H9 (cell line): ENCODE data around the gene BORCS6. TPM values are rescaled to one million over a fixed set of nuclear protein-coding genes. Genes with fewer than 3 reads are reported as not detected.
A peak's percentile ranks its signal among the peaks of the same experiment; 100 is the strongest.

Source experiments
- DNase-seq: peaks from one replicate; pipeline ENCODE4 v3.0.0-alpha.2; 2017
- H2AFZ ChIP-seq: one replicate; pipeline ENCODE4 v1.6.1; 2013; ENCODE audit warnings: mild to moderate bottlenecking, low read length, control low read depth, moderate library complexity
- H2AK5ac ChIP-seq: 2 replicates; pipeline ENCODE4 v1.6.1; 2013; ENCODE audit warnings: low read length, control low read depth, mixed read lengths; ENCODE audit not compliant: insufficient read length
- H2BK120ac ChIP-seq: one replicate; pipeline ENCODE4 v1.6.1; 2013; ENCODE audit warnings: low read depth, mild to moderate bottlenecking, low read length, control low read depth, inconsistent platforms; ENCODE audit not compliant: poor library complexity, severe bottlenecking
- H2BK12ac ChIP-seq: 2 replicates; pipeline ENCODE4 v1.6.1; 2013; ENCODE audit warnings: low read length, control low read depth, mixed read lengths, low read depth; ENCODE audit not compliant: insufficient read length
- H2BK15ac ChIP-seq: 2 replicates; pipeline ENCODE4 v1.6.1; 2013; ENCODE audit warnings: low read depth, low read length, control low read depth
- H2BK20ac ChIP-seq: one replicate; pipeline ENCODE4 v1.6.1; 2013; ENCODE audit warnings: low read depth, mild to moderate bottlenecking, low read length, control low read depth, inconsistent platforms; ENCODE audit not compliant: poor library complexity, severe bottlenecking
- H2BK5ac ChIP-seq: 2 replicates; pipeline ENCODE4 v1.6.1; 2013; ENCODE audit warnings: low read length, control low read depth, mixed read lengths; ENCODE audit not compliant: insufficient read length
- H3K14ac ChIP-seq: 2 replicates; pipeline ENCODE4 v1.6.1; 2013; ENCODE audit warnings: low read length, control low read depth; ENCODE audit not compliant: insufficient read depth
- H3K18ac ChIP-seq: 2 replicates; pipeline ENCODE4 v1.6.1; 2013; ENCODE audit warnings: low read depth, mild to moderate bottlenecking, mixed read lengths, low read length, control low read depth; ENCODE audit not compliant: insufficient read length
- H3K23ac ChIP-seq: 2 replicates; pipeline ENCODE4 v1.6.1; 2013; ENCODE audit warnings: low read length, control low read depth, mixed read lengths, low read depth; ENCODE audit not compliant: insufficient read length
- H3K23me2 ChIP-seq: 2 replicates; pipeline ENCODE4 v1.6.1; 2013; ENCODE audit warnings: low read depth, mild to moderate bottlenecking, mixed read lengths, low read length, control low read depth; ENCODE audit not compliant: insufficient read length, poor library complexity, severe bottlenecking
- H3K27ac ChIP-seq: 2 replicates; pipeline ENCODE4 v1.5.1; 2013; ENCODE audit warnings: low read length, control low read depth, mixed read lengths, low read depth; ENCODE audit not compliant: insufficient read length
- H3K27me3 ChIP-seq: 2 replicates; pipeline ENCODE4 v1.6.1; 2013; ENCODE audit warnings: low read length, control low read depth, inconsistent platforms; ENCODE audit not compliant: insufficient read depth
- H3K4ac ChIP-seq: 2 replicates; pipeline ENCODE4 v1.6.1; 2013; ENCODE audit warnings: low read depth, mild to moderate bottlenecking, control low read depth, inconsistent platforms, low read length, moderate library complexity
- H3K4me1 ChIP-seq: 2 replicates; pipeline ENCODE4 v1.6.1; 2013; ENCODE audit warnings: low read length, control low read depth, inconsistent platforms; ENCODE audit not compliant: insufficient read depth
- H3K4me2 ChIP-seq: 2 replicates; pipeline ENCODE4 v1.6.1; 2013; ENCODE audit warnings: low read length, control low read depth, mixed read lengths; ENCODE audit not compliant: insufficient read length, insufficient read depth
- H3K56ac ChIP-seq: 2 replicates; pipeline ENCODE4 v1.6.1; 2013; ENCODE audit warnings: low read depth, mild to moderate bottlenecking, mixed read lengths, low read length, control low read depth; ENCODE audit not compliant: insufficient read length
- H3K79me1 ChIP-seq: 2 replicates; pipeline ENCODE4 v1.6.1; 2013; ENCODE audit warnings: low read depth, mild to moderate bottlenecking, moderate library complexity, low read length, control low read depth, inconsistent platforms; ENCODE audit not compliant: insufficient read depth, poor library complexity, severe bottlenecking
- H3K79me2 ChIP-seq: 2 replicates; pipeline ENCODE4 v1.6.1; 2013; ENCODE audit warnings: low read length, control low read depth, inconsistent platforms; ENCODE audit not compliant: insufficient read depth
- H3K9ac ChIP-seq: 2 replicates; pipeline ENCODE4 v1.6.1; 2013; ENCODE audit warnings: low read length, control low read depth, mixed read lengths; ENCODE audit not compliant: insufficient read length; ENCODE audit errors: extremely low read depth
- H3K9me3 ChIP-seq: one replicate; pipeline ENCODE4 v1.6.1; 2013; ENCODE audit warnings: low read depth, low read length, inconsistent platforms; ENCODE audit not compliant: control insufficient read depth
- H3T11ph ChIP-seq: one replicate; pipeline ENCODE4 v1.6.1; 2013; ENCODE audit warnings: mild to moderate bottlenecking, low read length, control low read depth, inconsistent platforms
- H4K20me1 ChIP-seq: one replicate; pipeline ENCODE4 v1.6.1; 2013; ENCODE audit not compliant: control insufficient read depth, insufficient read length, insufficient read depth
- H4K5ac ChIP-seq: 2 replicates; pipeline ENCODE4 v1.6.1; 2013; ENCODE audit warnings: low read depth, mild to moderate bottlenecking, mixed read lengths, low read length, control low read depth; ENCODE audit not compliant: insufficient read length
- H4K8ac ChIP-seq: replicated peaks from 2 replicates; pipeline ENCODE4 v1.6.1; 2013; ENCODE audit warnings: low read length, control low read depth, mixed read lengths, low read depth; ENCODE audit not compliant: insufficient read length
- H4K91ac ChIP-seq: 2 replicates; pipeline ENCODE4 v1.6.1; 2013; ENCODE audit warnings: low read depth, mild to moderate bottlenecking, moderate library complexity, mixed read lengths, low read length, control low read depth; ENCODE audit not compliant: insufficient read length
- H3K27ac Mint-ChIP-seq, 3 experiments: 2 replicates in 2 of 3; 3 replicates in 1 of 3; pipeline ENCODE4 v1.8.0; 2020 to 2021; ENCODE audit warnings: mixed read lengths in 3 of 3, mild to moderate bottlenecking in 1 of 3, moderate library complexity in 1 of 3
- H3K27me3 Mint-ChIP-seq: 2 replicates; pipeline ENCODE4 v1.8.0; 2021; ENCODE audit warnings: low read depth, mild to moderate bottlenecking, moderate library complexity, mixed read lengths
- H3K36me3 Mint-ChIP-seq, 3 experiments: 2 replicates in 2 of 3; 3 replicates in 1 of 3; pipeline ENCODE4 v1.8.0; 2020 to 2021; ENCODE audit warnings: low read depth in 3 of 3, mixed read lengths in 3 of 3; ENCODE audit not compliant: insufficient read depth in 1 of 3
- H3K4me1 Mint-ChIP-seq, 2 experiments: 2 replicates each; pipeline ENCODE4 v1.8.0; 2020; ENCODE audit warnings: mixed read lengths in 2 of 2
- H3K4me3 Mint-ChIP-seq, 2 experiments: 2 replicates in 1 of 2; 3 replicates in 1 of 2; pipeline ENCODE4 v1.8.0; 2020 to 2021; ENCODE audit warnings: mild to moderate bottlenecking in 2 of 2, mixed read lengths in 2 of 2, moderate library complexity in 1 of 2
- H3K9me3 Mint-ChIP-seq, 2 experiments: 2 replicates in 1 of 2; 3 replicates in 1 of 2; pipeline ENCODE4 v1.8.0; 2020; ENCODE audit warnings: mild to moderate bottlenecking in 2 of 2, mixed read lengths in 2 of 2, moderate library complexity in 1 of 2
- WGBS: extraction: QIAGEN DNeasy Blood & Tissue Kit; methylation state at CpG from one replicate; pipeline ENCODE4 v1.1.7; 2013; ENCODE audit warnings: missing lambda C conversion rate, low lambda C conversion rate, mixed read lengths; ENCODE audit not compliant: insufficient read length; ENCODE audit errors: extremely low coverage; 5-methylcytosine and 5-hydroxymethylcytosine counted together
- total RNA-seq: library from RNA; stranded (reverse); gene quantifications from 2 replicates; pipeline ENCODE4 v1.2.1, GENCODE V29; 2021
- TF ChIP-seq, protein P1 (sequence below): fragments of 200-600 bp; sonication (generic); conservative IDR thresholded peaks from 3 replicates; pipeline ENCODE4 v1.8.0; 2021; ENCODE audit warnings: antibody characterized with exemption, mild to moderate bottlenecking

Gene BORCS6
- total RNA-seq, 1 experiment from 2014 or later: 3.1 TPM

DNA sequence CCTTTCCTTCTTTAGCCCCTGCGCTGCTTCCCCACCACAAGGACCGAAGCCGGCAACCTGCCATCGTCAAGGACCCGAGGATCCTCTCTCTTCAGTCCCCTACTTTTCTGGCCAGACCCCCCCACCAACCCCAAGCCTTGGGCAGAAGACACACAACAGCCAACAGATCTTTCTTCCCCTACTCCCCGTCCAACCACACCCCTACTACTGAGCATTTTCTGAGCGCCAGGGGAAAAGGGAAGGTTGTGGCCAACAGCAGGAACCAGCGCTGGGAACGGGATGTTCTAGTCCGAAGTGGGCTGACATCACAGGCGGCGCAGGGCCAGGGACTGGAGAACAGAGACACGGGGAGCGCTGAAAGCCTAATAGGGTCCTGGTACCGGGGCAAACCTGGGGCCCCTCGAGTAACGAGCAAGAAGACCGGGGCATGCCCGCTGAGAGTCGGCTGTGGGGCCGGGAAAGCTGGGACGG lies 38.3 kb downstream of the BORCS6 start:
- no peak overlapping the region for H3K23ac ChIP-seq
- DNase-seq: peak; percentile 56
- no peaks in the 10 kb centered on the region for H3K79me2 ChIP-seq
- peak overlapping the region; percentile 94; the same call in 1 of the 2 replicates for H3K14ac ChIP-seq
- peaks cover 18% of the 10 kb centered on the region for H3K23me2 ChIP-seq
- H3K27ac ChIP-seq: no peak overlapping the region
- H4K8ac ChIP-seq: no peak overlapping the region
- no peak overlapping the region for H3K56ac ChIP-seq
- H4K20me1 ChIP-seq: no peaks in the 10 kb centered on the region
- H3K4me1 ChIP-seq: peaks cover 5% of the 10 kb centered on the region
- H3K4ac ChIP-seq: no peak overlapping the region
- TF ChIP-seq, protein P1, sequence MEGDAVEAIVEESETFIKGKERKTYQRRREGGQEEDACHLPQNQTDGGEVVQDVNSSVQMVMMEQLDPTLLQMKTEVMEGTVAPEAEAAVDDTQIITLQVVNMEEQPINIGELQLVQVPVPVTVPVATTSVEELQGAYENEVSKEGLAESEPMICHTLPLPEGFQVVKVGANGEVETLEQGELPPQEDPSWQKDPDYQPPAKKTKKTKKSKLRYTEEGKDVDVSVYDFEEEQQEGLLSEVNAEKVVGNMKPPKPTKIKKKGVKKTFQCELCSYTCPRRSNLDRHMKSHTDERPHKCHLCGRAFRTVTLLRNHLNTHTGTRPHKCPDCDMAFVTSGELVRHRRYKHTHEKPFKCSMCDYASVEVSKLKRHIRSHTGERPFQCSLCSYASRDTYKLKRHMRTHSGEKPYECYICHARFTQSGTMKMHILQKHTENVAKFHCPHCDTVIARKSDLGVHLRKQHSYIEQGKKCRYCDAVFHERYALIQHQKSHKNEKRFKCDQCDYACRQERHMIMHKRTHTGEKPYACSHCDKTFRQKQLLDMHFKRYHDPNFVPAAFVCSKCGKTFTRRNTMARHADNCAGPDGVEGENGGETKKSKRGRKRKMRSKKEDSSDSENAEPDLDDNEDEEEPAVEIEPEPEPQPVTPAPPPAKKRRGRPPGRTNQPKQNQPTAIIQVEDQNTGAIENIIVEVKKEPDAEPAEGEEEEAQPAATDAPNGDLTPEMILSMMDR: no peak
- H3K27me3 ChIP-seq: no peaks in the 10 kb centered on the region
- peak overlapping the region; percentile 87 for H3K4me2 ChIP-seq
- H3T11ph ChIP-seq: no peak overlapping the region
- H2BK20ac ChIP-seq: no peak overlapping the region
- H3K27me3 Mint-ChIP-seq: peaks cover 3% of the 10 kb centered on the region
- peaks cover 2% of the 10 kb centered on the region for H3K79me1 ChIP-seq
- H4K91ac ChIP-seq: no peak overlapping the region
- no peak overlapping the region for H2AFZ ChIP-seq
- H3K36me3 Mint-ChIP-seq: peaks cover 21 to 32% (median 28%) of the 10 kb centered on the region in 3 experiments; a peak in 6 of 7 replicates
- no peak overlapping the region for H4K5ac ChIP-seq
- peak overlapping the region; percentile 56 to 95 (median 93); a peak in 5 of 7 replicates for H3K27ac Mint-ChIP-seq
- no peaks in the 10 kb centered on the region for H3K9me3 Mint-ChIP-seq
- H3K9me3 ChIP-seq: no peaks in the 10 kb centered on the region
- no peak overlapping the region for H2BK120ac ChIP-seq
- peaks cover 21 to 25% of the 10 kb centered on the region in 2 experiments for H3K4me1 Mint-ChIP-seq
- H3K18ac ChIP-seq: peak overlapping the region; percentile 86
- WGBS: no CpG with 5 or more reads among the region's 22 CpGs
- H2BK15ac ChIP-seq: no peak overlapping the region
- H2BK12ac ChIP-seq: no peak overlapping the region
- no peak overlapping the region for H2BK5ac ChIP-seq
- no peak overlapping the region for H2AK5ac ChIP-seq
- peak overlapping the region; percentile 82 for H3K9ac ChIP-seq
- H3K4me3 Mint-ChIP-seq: peak overlapping the region; percentile 90 to 97
